Measurements from ENCODE around the gene LCOR.
"Not testable (repeated sequence)": the region's sequence is repeated elsewhere in the genome, so short reads cannot be mapped to it uniquely, and the experiment has no call there.

Gene LCOR

GRCh38 chr10:96943161-96943560, 111.1 kb downstream of the LCOR start:
- DNase-seq, result not testable (repeated sequence)

- no peak for DNase-seq
Measured at GRCh38 chr10:96947036-96947435, 114.9 kb downstream of the LCOR start.

GRCh38 chr10:96949039-96949683, 117.1 kb downstream of the LCOR start:
- DNase-seq, result no peak

GRCh38 chr10:96951954-96952353, 119.9 kb downstream of the LCOR start:
- DNase-seq, result no peak

- no peak for DNase-seq
Measured at GRCh38 chr10:96955794-96956193, 123.7 kb downstream of the LCOR start.

GRCh38 chr10:96958071-96958470, 126.0 kb downstream of the LCOR start:
- no peak for DNase-seq

GRCh38 chr10:96959733-96960132, 127.6 kb downstream of the LCOR start:
- no peak for DNase-seq

- DNase-seq, result no peak
Measured at GRCh38 chr10:96960872-96961271, 128.8 kb downstream of the LCOR start.

GRCh38 chr10:96964131-96964530, 132.0 kb downstream of the LCOR start:
- DNase-seq, result no peak

- no peak for DNase-seq
Measured at GRCh38 chr10:96967847-96968246, 135.7 kb downstream of the LCOR start.

- DNase-seq, result no peak
Measured at GRCh38 chr10:96968682-96969423, 136.8 kb downstream of the LCOR start.

- DNase-seq, result no peak
Measured at GRCh38 chr10:96971324-96971723, 139.2 kb downstream of the LCOR start.

- DNase-seq, result no peak
Measured at GRCh38 chr10:96972264-96972663, 140.2 kb downstream of the LCOR start.

- DNase-seq, result no peak
Measured at GRCh38 chr10:96973809-96974747, 142.0 kb downstream of the LCOR start.

- DNase-seq, result no peak
Measured at GRCh38 chr10:96975136-96975535, 143.0 kb downstream of the LCOR start.

GRCh38 chr10:96978621-96979154, 146.6 kb downstream of the LCOR start:
- no peak for DNase-seq

GRCh38 chr10:96982149-96982930, 150.2 kb downstream of the LCOR start:
- DNase-seq, result no peak

GRCh38 chr10:96984541-96985131, 152.5 kb downstream of the LCOR start:
- DNase-seq, result peak; percentile 81

GRCh38 chr10:96986200-96986856, 154.2 kb downstream of the LCOR start:
- no peak for DNase-seq

- DNase-seq, result no peak
Measured at GRCh38 chr10:96987141-96987841, 155.2 kb downstream of the LCOR start.

GRCh38 chr10:96987842-96988175, 155.7 kb downstream of the LCOR start:
- no peak for DNase-seq

All from right hindlimb (tissue), 1 donor.